ENCODE data around the gene OR6C65. TPM values are rescaled to one million over a fixed set of nuclear protein-coding genes. Genes with fewer than 3 reads are reported as not detected.
"Not testable (repeated sequence)": the region's sequence is repeated elsewhere in the genome, so short reads cannot be mapped to it uniquely, and the experiment has no call there.

Gene OR6C65
- total RNA-seq, 1 donor from 2014 or later, result not detected

- Mint-ChIP-seq H3K27ac (ENCODE audit: unreplicated experiment) (no peak overlapping the region), H3K9me3 (ENCODE audit: low read depth) (peaks cover 6% of the 10 kb centered on the region)
These were observed 16.6 kb downstream of the OR6C65 start for GRCh38 chr12:55416961-55417360.

GRCh38 chr12:55420307-55420962, 20.1 kb downstream of the OR6C65 start:
- Mint-ChIP-seq H3K27me3 (ENCODE audit: low read depth) (peaks cover 20% of the 10 kb centered on the region), H3K27ac (ENCODE audit: unreplicated experiment) (no peak overlapping the region), H3K4me1 (ENCODE audit: low read depth) (no peaks in the 10 kb centered on the region), H3K4me3 (ENCODE audit: unreplicated experiment) (no peak overlapping the region), H3K36me3 (ENCODE audit: low read depth) (no peaks in the 10 kb centered on the region), H3K9me3 (ENCODE audit: low read depth) (peaks cover 5% of the 10 kb centered on the region)
- no peak for TF ChIP-seq CTCF (IDR thresholded peaks at IDR 0.05)
- no peak for DNase-seq (ENCODE audit: low spot score)

More at GRCh38 chr12:55416961-55417360, 16.6 kb downstream of the OR6C65 start:
- no peaks in the 10 kb centered on the region for H3K4me1 Mint-ChIP-seq (ENCODE audit: low read depth)
- no peak overlapping the region for H3K4me3 Mint-ChIP-seq (ENCODE audit: unreplicated experiment)
- H3K36me3 Mint-ChIP-seq (ENCODE audit: low read depth), result no peaks in the 10 kb centered on the region
- no peak for TF ChIP-seq CTCF (IDR thresholded peaks at IDR 0.05)
- peaks cover 16% of the 10 kb centered on the region for H3K27me3 Mint-ChIP-seq (ENCODE audit: low read depth)
- DNase-seq (ENCODE audit: low spot score), result no peak

- no peaks in the 10 kb centered on the region for H3K9me3 Mint-ChIP-seq (ENCODE audit: low read depth)
- no peaks in the 10 kb centered on the region for H3K4me1 Mint-ChIP-seq (ENCODE audit: low read depth)
- no peak for DNase-seq (ENCODE audit: low spot score)
- TF ChIP-seq CTCF (IDR thresholded peaks at IDR 0.05), result no peak
- H3K27me3 Mint-ChIP-seq (ENCODE audit: low read depth), result peaks cover 16% of the 10 kb centered on the region
- H3K4me3 Mint-ChIP-seq (ENCODE audit: unreplicated experiment), result no peak within 1 kb of the TSS
- H3K36me3 Mint-ChIP-seq (ENCODE audit: low read depth), result no peaks in the 10 kb centered on the region
- H3K27ac Mint-ChIP-seq (ENCODE audit: unreplicated experiment), result no peak within 1 kb of the TSS
These were observed 25.6 kb downstream of the OR6C65 start, which contains the start of gene OR6C76 for GRCh38 chr12:55425954-55426353. TSS of gene OR6C76 (plus strand) at chr12:55426254. CDS start at chr12:55426254, 0 bp downstream.

- Mint-ChIP-seq H3K27me3 (ENCODE audit: low read depth) (peaks cover 16% of the 10 kb centered on the region), H3K4me3 (ENCODE audit: unreplicated experiment) (no peak overlapping the region), H3K36me3 (ENCODE audit: low read depth) (no peaks in the 10 kb centered on the region), H3K4me1 (ENCODE audit: low read depth) (no peaks in the 10 kb centered on the region), H3K27ac (ENCODE audit: unreplicated experiment) (no peak overlapping the region), H3K9me3 (ENCODE audit: low read depth) (no peaks in the 10 kb centered on the region)
- DNase-seq (ENCODE audit: low spot score), result no peak
- TF ChIP-seq CTCF (IDR thresholded peaks at IDR 0.05), result no peak
These were observed 28.3 kb downstream of the OR6C65 start for GRCh38 chr12:55428331-55429243.

- not testable (repeated sequence) for H3K4me1 Mint-ChIP-seq (ENCODE audit: low read depth); DNase-seq (ENCODE audit: low spot score); H3K36me3 Mint-ChIP-seq (ENCODE audit: low read depth); H3K27ac Mint-ChIP-seq (ENCODE audit: unreplicated experiment); H3K4me3 Mint-ChIP-seq (ENCODE audit: unreplicated experiment); H3K27me3 Mint-ChIP-seq (ENCODE audit: low read depth)
- peaks cover 20% of the 10 kb centered on the region for H3K9me3 Mint-ChIP-seq (ENCODE audit: low read depth)
These were observed 40.9 kb downstream of the OR6C65 start for GRCh38 chr12:55441233-55441632.
